ENCODE measurements around the gene CHD2. TPM values are rescaled to one million over a fixed set of nuclear protein-coding genes. Genes with fewer than 3 reads are reported as not detected.

The CHD2 gene
- total and polyA plus RNA-seq, 4 donors = 13.9 to 90.2 (median 49.4) TPM

DNA sequence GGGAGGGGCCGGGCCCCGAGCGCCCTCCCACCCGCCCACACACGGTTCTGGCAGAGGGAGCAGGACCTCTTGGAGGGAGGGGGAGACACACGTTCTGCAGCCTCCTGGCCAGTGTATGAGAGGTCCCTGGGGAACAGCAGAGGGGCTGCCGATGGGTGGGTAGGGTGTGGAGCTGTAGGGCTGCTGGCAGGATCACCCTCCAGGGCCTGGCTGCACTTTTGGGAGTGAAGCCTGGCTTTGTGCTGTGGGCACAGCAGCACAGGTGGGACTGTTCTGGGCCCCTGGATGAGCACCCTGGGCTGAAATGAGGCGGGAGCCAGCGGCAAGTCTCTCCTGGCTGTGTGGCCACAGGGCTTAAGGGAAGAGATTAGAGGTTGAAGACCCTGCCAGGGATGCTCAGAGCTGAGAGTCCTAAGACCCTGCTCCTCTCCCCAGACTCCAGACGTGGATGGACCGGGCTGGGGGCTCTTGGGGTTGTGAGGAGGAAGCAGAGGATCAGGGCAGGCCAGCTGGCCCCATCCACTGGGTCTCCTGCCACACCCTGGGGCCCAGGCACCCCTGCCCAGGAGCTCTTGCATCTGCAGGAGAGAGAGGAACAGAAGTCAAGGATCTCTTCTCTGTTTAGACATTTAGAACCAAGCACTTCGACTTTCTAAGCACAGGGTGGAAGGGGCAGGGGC is 143.6 kb downstream of the CHD2 start:
- no peak for DNase-seq (ENCODE audit: low spot score)
- H3K27me3 ChIP-seq (ENCODE audit: control insufficient read depth in 4 of 4, insufficient read depth in 4 of 4, low read length in 3 of 4) = no peaks in the 10 kb centered on the region
- no peaks in the 10 kb centered on the region for H3K4me1 ChIP-seq (ENCODE audit: control insufficient read depth in 4 of 4, insufficient read depth in 4 of 4, low read length in 3 of 4)
- peaks cover 0 to 4% (median 2%) of the 10 kb centered on the region in 4 donors for H3K9me3 ChIP-seq (ENCODE audit: control insufficient read depth in 4 of 4, low read length in 3 of 4)
- H3K36me3 ChIP-seq (ENCODE audit: control insufficient read depth in 4 of 4, insufficient read depth in 3 of 4, low read depth in 1 of 4, low read length in 3 of 4) = no peaks in the 10 kb centered on the region
- TF ChIP-seq, protein P1, sequence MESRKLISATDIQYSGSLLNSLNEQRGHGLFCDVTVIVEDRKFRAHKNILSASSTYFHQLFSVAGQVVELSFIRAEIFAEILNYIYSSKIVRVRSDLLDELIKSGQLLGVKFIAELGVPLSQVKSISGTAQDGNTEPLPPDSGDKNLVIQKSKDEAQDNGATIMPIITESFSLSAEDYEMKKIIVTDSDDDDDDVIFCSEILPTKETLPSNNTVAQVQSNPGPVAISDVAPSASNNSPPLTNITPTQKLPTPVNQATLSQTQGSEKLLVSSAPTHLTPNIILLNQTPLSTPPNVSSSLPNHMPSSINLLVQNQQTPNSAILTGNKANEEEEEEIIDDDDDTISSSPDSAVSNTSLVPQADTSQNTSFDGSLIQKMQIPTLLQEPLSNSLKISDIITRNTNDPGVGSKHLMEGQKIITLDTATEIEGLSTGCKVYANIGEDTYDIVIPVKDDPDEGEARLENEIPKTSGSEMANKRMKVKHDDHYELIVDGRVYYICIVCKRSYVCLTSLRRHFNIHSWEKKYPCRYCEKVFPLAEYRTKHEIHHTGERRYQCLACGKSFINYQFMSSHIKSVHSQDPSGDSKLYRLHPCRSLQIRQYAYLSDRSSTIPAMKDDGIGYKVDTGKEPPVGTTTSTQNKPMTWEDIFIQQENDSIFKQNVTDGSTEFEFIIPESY (IDR thresholded peaks at IDR 0.05) = no peak
- TF ChIP-seq YY1 (IDR thresholded peaks at IDR 0.05) = no peak
- TF ChIP-seq HNF4A (conservative IDR thresholded peaks at IDR 0.05) = no peak
- TF ChIP-seq, protein P2, sequence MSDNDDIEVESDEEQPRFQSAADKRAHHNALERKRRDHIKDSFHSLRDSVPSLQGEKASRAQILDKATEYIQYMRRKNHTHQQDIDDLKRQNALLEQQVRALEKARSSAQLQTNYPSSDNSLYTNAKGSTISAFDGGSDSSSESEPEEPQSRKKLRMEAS (IDR thresholded peaks at IDR 0.05) = no peak
- TF ChIP-seq NR2F2 (IDR thresholded peaks at IDR 0.05) = no peak
- TF ChIP-seq, protein P3, sequence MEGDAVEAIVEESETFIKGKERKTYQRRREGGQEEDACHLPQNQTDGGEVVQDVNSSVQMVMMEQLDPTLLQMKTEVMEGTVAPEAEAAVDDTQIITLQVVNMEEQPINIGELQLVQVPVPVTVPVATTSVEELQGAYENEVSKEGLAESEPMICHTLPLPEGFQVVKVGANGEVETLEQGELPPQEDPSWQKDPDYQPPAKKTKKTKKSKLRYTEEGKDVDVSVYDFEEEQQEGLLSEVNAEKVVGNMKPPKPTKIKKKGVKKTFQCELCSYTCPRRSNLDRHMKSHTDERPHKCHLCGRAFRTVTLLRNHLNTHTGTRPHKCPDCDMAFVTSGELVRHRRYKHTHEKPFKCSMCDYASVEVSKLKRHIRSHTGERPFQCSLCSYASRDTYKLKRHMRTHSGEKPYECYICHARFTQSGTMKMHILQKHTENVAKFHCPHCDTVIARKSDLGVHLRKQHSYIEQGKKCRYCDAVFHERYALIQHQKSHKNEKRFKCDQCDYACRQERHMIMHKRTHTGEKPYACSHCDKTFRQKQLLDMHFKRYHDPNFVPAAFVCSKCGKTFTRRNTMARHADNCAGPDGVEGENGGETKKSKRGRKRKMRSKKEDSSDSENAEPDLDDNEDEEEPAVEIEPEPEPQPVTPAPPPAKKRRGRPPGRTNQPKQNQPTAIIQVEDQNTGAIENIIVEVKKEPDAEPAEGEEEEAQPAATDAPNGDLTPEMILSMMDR (IDR thresholded peaks at IDR 0.05; ENCODE audit: low read depth, low read length, missing input control) = no peak
- WGBS = 45% methylated on average over 12 of the region's 12 CpGs
- no peak overlapping the region for H3K4me3 ChIP-seq (ENCODE audit: low read depth in 1 of 3, low read length in 3 of 3)
- H3K27ac ChIP-seq (ENCODE audit: low read depth in 1 of 2, low read length in 2 of 2) = no peak overlapping the region
- H3K9ac ChIP-seq (ENCODE audit: low read depth in 1 of 2, low read length in 2 of 2) = no peak overlapping the region

DNA sequence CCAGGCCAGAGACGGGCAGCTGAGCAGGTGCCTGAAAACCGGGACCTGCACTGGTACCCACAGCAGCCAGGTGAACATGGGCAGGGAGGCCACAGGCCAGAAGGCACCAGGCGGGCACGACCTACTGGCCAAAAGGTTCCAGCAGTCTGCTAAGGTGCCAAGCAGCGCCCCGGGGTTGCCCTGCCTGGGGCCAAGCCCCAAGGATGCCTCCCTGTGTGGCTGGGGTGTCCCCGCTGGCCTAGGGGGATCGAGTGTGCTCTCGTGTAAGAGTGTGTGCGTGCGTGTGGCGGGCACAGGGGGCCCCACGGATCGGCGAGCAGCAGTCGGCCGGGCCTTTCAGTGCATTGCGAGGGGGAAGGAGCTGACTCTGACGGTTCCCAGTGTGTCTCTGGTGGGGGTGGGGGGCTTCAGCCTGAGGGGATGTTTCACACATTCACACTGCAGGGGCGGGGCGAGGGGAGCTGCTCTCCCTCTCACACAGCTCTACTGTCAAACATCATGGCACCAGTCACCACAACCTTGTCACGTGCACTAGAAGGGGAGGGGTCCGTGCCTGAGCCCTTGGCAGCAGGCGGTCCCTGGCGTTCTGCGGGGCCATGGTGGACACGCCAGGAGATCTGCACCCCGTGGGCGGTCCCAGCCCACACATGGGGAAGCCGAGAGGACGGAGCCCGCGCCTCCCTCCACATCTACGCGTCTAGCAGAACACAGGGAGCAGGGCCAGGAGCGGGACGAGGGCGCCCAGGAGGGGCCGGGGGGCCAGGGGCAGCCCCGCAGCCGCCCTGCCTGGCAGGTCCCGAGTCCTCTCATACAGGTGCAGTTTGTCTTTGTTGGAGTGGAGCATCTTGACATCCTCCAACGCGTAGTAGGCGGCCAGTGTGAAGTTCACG is 144.4 kb downstream of the CHD2 start:
- 87% methylated on average over 46 of the region's 46 CpGs for WGBS
- Histone ChIP-seq H3K9ac (ENCODE audit: low read depth in 1 of 2, low read length in 2 of 2) (no peak overlapping the region), H3K4me3 (ENCODE audit: low read depth in 1 of 3, low read length in 3 of 3) (no peak overlapping the region), H3K4me1 (ENCODE audit: control insufficient read depth in 4 of 4, insufficient read depth in 4 of 4, low read length in 3 of 4) (no peaks in the 10 kb centered on the region), H3K27me3 (ENCODE audit: control insufficient read depth in 4 of 4, insufficient read depth in 4 of 4, low read length in 3 of 4) (no peaks in the 10 kb centered on the region), H3K27ac (ENCODE audit: low read depth in 1 of 2, low read length in 2 of 2) (no peak overlapping the region), H3K36me3 (ENCODE audit: control insufficient read depth in 4 of 4, insufficient read depth in 3 of 4, low read depth in 1 of 4, low read length in 3 of 4) (no peaks in the 10 kb centered on the region), H3K9me3 (ENCODE audit: control insufficient read depth in 4 of 4, low read length in 3 of 4) (peaks cover 0 to 4% (median 2%) of the 10 kb centered on the region in 4 donors)
- no peak for TF ChIP-seq GABPA (IDR thresholded peaks at IDR 0.05 in 1 of 2, conservative IDR thresholded peaks at IDR 0.05 in 1 of 2)
- DNase-seq (ENCODE audit: low spot score) = no peak

DNA sequence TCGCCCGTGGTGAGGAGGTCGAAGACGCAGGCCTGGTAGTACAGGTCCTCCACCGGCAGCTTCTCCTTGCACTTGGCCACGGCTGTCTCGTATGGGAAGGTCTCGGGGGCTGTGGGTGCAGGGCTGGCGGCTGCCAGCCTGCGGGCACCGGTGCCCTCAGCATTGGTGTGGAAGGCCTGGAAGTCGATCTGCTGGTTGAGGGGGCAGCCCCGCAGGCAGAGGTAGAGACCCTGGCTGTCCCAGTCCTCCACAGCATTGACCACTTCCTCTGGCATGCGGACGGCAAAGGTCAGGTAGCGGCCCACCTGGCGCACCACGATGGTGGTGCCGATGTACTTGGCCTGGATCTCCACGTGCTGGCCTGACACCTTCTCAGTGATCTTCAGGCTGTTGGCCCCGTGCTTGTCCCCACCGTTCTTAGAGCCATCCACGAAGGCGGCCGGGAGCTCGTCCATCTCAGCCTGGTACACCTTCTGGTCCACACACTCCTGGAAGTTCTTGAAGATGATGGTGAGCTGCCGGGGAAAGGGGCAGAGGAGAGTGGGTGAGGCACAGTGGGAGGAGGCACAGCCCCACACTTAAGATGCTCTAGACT is 145.2 kb downstream of the CHD2 start:
- H3K4me1 ChIP-seq (ENCODE audit: control insufficient read depth in 4 of 4, insufficient read depth in 4 of 4, low read length in 3 of 4) = no peaks in the 10 kb centered on the region
- no peaks in the 10 kb centered on the region for H3K36me3 ChIP-seq (ENCODE audit: control insufficient read depth in 4 of 4, insufficient read depth in 3 of 4, low read depth in 1 of 4, low read length in 3 of 4)
- H3K4me3 ChIP-seq (ENCODE audit: low read depth in 1 of 3, low read length in 3 of 3) = no peak overlapping the region
- H3K9me3 ChIP-seq (ENCODE audit: control insufficient read depth in 4 of 4, low read length in 3 of 4) = peaks cover 0 to 4% (median 2%) of the 10 kb centered on the region in 4 donors
- no peak overlapping the region for H3K9ac ChIP-seq (ENCODE audit: low read depth in 1 of 2, low read length in 2 of 2)
- TF ChIP-seq, protein P2 (IDR thresholded peaks at IDR 0.05) = no peak
- TF ChIP-seq, protein P4, sequence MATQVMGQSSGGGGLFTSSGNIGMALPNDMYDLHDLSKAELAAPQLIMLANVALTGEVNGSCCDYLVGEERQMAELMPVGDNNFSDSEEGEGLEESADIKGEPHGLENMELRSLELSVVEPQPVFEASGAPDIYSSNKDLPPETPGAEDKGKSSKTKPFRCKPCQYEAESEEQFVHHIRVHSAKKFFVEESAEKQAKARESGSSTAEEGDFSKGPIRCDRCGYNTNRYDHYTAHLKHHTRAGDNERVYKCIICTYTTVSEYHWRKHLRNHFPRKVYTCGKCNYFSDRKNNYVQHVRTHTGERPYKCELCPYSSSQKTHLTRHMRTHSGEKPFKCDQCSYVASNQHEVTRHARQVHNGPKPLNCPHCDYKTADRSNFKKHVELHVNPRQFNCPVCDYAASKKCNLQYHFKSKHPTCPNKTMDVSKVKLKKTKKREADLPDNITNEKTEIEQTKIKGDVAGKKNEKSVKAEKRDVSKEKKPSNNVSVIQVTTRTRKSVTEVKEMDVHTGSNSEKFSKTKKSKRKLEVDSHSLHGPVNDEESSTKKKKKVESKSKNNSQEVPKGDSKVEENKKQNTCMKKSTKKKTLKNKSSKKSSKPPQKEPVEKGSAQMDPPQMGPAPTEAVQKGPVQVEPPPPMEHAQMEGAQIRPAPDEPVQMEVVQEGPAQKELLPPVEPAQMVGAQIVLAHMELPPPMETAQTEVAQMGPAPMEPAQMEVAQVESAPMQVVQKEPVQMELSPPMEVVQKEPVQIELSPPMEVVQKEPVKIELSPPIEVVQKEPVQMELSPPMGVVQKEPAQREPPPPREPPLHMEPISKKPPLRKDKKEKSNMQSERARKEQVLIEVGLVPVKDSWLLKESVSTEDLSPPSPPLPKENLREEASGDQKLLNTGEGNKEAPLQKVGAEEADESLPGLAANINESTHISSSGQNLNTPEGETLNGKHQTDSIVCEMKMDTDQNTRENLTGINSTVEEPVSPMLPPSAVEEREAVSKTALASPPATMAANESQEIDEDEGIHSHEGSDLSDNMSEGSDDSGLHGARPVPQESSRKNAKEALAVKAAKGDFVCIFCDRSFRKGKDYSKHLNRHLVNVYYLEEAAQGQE (IDR thresholded peaks at IDR 0.05) = no peak
- TF ChIP-seq HNF4A (conservative IDR thresholded peaks at IDR 0.05) = no peak
- no peak for TF ChIP-seq JUND (IDR thresholded peaks at IDR 0.05)
- TF ChIP-seq NR2F2 (IDR thresholded peaks at IDR 0.05) = no peak
- TF ChIP-seq HNF4G (IDR thresholded peaks at IDR 0.05) = no peak
- no peak for DNase-seq (ENCODE audit: low spot score)
- no peaks in the 10 kb centered on the region for H3K27me3 ChIP-seq (ENCODE audit: control insufficient read depth in 4 of 4, insufficient read depth in 4 of 4, low read length in 3 of 4)
- 94% methylated on average over 27 of the region's 27 CpGs for WGBS
- H3K27ac ChIP-seq (ENCODE audit: low read depth in 1 of 2, low read length in 2 of 2) = no peak overlapping the region
